OCI-LY1 (cell line): ENCODE data around the gene UROC1.

Source experiments
- H2AFZ ChIP-seq: fragments of 200-600 bp; sonication (generic), shearing (Covaris generic); 2 replicates; pipeline ENCODE4 v1.6.0; 2014; ENCODE audit warnings: antibody characterized with exemption, mild to moderate bottlenecking, low read length
- H3F3A ChIP-seq: fragments of 200-600 bp; sonication (generic), shearing (Covaris generic); 2 replicates; pipeline ENCODE4 v1.6.0; 2014; ENCODE audit warnings: mild to moderate bottlenecking, antibody characterized with exemption, low read length, moderate library complexity; ENCODE audit not compliant: insufficient read depth
- H3K27ac ChIP-seq: fragments of 200-600 bp; sonication (generic); 2 replicates; pipeline ENCODE4 v1.5.1; 2014; ENCODE audit warnings: low read length, mixed run types, mild to moderate bottlenecking, low read depth; ENCODE audit not compliant: poor library complexity, severe bottlenecking
- H3K27me3 ChIP-seq: fragments of 200-600 bp; sonication (generic); 2 replicates; pipeline ENCODE4 v1.6.0; 2014; ENCODE audit warnings: antibody characterized with exemption, mild to moderate bottlenecking, low read length, moderate library complexity; ENCODE audit not compliant: insufficient read depth
- H3K36me3 ChIP-seq: fragments of 200-600 bp; sonication (generic); 2 replicates; pipeline ENCODE4 v1.6.1; 2014; ENCODE audit warnings: mild to moderate bottlenecking, antibody characterized with exemption, low read length, moderate library complexity, mixed read lengths; ENCODE audit not compliant: insufficient read depth
- H3K4me1 ChIP-seq: fragments of 200-600 bp; sonication (generic); 2 replicates; pipeline ENCODE4 v1.5.1; 2014; ENCODE audit warnings: mild to moderate bottlenecking, low read length, moderate library complexity; ENCODE audit not compliant: insufficient read depth, severe bottlenecking
- H3K4me2 ChIP-seq: fragments of 200-600 bp; sonication (generic), shearing (Covaris generic); 2 replicates; pipeline ENCODE4 v1.6.1; 2014; ENCODE audit warnings: low read length
- H3K4me3 ChIP-seq: fragments of 200-600 bp; sonication (generic); 2 replicates; pipeline ENCODE4 v1.5.1; 2014; ENCODE audit warnings: low read length, low read depth, mild to moderate bottlenecking, mixed read lengths; ENCODE audit not compliant: poor library complexity, severe bottlenecking
- H3K79me2 ChIP-seq: fragments of 200-600 bp; shearing (Covaris generic); 2 replicates; pipeline ENCODE4 v1.6.1; 2016; ENCODE audit warnings: mixed run types, low read length, mixed read lengths; ENCODE audit not compliant: insufficient read depth
- H3K9ac ChIP-seq: fragments of 200-600 bp; sonication (generic), shearing (Covaris generic); 2 replicates; pipeline ENCODE4 v1.6.1; 2014; ENCODE audit warnings: mild to moderate bottlenecking, low read length, mixed read lengths
- H3K9me2 ChIP-seq: fragments of 200-600 bp; sonication (generic), shearing (Covaris generic); 2 replicates; pipeline ENCODE4 v1.6.1; 2014; ENCODE audit warnings: low read depth, mild to moderate bottlenecking, low read length, mixed read lengths
- H3K9me3 ChIP-seq: fragments of 200-600 bp; shearing (Covaris generic); 2 replicates; pipeline ENCODE4 v1.6.1; 2014; ENCODE audit warnings: low read length, mixed read lengths
- H4K20me1 ChIP-seq: fragments of 200-600 bp; sonication (generic), shearing (Covaris generic); 2 replicates; pipeline ENCODE4 v1.6.0; 2016; ENCODE audit warnings: mild to moderate bottlenecking, low read length; ENCODE audit not compliant: insufficient read depth
- EZH2 ChIP-seq: fragments of 200-600 bp; sonication (generic), shearing (Covaris generic); IDR thresholded peaks from 2 replicates; pipeline ENCODE4 v1.8.0; 2017; ENCODE audit warnings: borderline replicate concordance, mixed run types, mild to moderate bottlenecking, antibody characterized with exemption, low read length, moderate library complexity, mixed read lengths
- TF ChIP-seq, protein P1 (sequence below): fragments of 200-600 bp; sonication (generic), shearing (Covaris generic); IDR thresholded peaks from 2 replicates; pipeline ENCODE4 v1.5.1; 2017; ENCODE audit warnings: mild to moderate bottlenecking, antibody characterized with exemption, low read length, moderate library complexity, mixed read lengths

UROC1 gene

GRCh38 chr3:126531051-126531330 is 13.4 kb upstream of the UROC1 start:
- H3K4me2 ChIP-seq: no peak overlapping the region
- no peaks in the 10 kb centered on the region for H4K20me1 ChIP-seq
- H3K9ac ChIP-seq: no peak overlapping the region
- H3K4me1 ChIP-seq: no peaks in the 10 kb centered on the region
- no peaks in the 10 kb centered on the region for H3F3A ChIP-seq
- H3K4me3 ChIP-seq: no peak overlapping the region
- H3K27me3 ChIP-seq: no peaks in the 10 kb centered on the region
- H3K36me3 ChIP-seq: no peaks in the 10 kb centered on the region
- TF ChIP-seq EZH2: no peak
- TF ChIP-seq, protein P1, sequence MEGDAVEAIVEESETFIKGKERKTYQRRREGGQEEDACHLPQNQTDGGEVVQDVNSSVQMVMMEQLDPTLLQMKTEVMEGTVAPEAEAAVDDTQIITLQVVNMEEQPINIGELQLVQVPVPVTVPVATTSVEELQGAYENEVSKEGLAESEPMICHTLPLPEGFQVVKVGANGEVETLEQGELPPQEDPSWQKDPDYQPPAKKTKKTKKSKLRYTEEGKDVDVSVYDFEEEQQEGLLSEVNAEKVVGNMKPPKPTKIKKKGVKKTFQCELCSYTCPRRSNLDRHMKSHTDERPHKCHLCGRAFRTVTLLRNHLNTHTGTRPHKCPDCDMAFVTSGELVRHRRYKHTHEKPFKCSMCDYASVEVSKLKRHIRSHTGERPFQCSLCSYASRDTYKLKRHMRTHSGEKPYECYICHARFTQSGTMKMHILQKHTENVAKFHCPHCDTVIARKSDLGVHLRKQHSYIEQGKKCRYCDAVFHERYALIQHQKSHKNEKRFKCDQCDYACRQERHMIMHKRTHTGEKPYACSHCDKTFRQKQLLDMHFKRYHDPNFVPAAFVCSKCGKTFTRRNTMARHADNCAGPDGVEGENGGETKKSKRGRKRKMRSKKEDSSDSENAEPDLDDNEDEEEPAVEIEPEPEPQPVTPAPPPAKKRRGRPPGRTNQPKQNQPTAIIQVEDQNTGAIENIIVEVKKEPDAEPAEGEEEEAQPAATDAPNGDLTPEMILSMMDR: no peak
- H2AFZ ChIP-seq: no peak overlapping the region
- no peaks in the 10 kb centered on the region for H3K9me3 ChIP-seq
- no peaks in the 10 kb centered on the region for H3K79me2 ChIP-seq
- H3K27ac ChIP-seq: no peak overlapping the region
- H3K9me2 ChIP-seq: no peaks in the 10 kb centered on the region

GRCh38 chr3:126530171-126531050 is 12.8 kb upstream of the UROC1 start:
- no peak overlapping the region for H3K4me2 ChIP-seq
- no peaks in the 10 kb centered on the region for H3K4me1 ChIP-seq
- H3K36me3 ChIP-seq: no peaks in the 10 kb centered on the region
- H3K27me3 ChIP-seq: no peaks in the 10 kb centered on the region
- H3K4me3 ChIP-seq: no peak overlapping the region
- H3K9ac ChIP-seq: no peak overlapping the region
- no peaks in the 10 kb centered on the region for H3F3A ChIP-seq
- H2AFZ ChIP-seq: no peak overlapping the region
- H3K9me3 ChIP-seq: no peaks in the 10 kb centered on the region
- H3K9me2 ChIP-seq: no peaks in the 10 kb centered on the region
- no peak for TF ChIP-seq EZH2
- TF ChIP-seq, protein P1: no peak
- no peak overlapping the region for H3K27ac ChIP-seq
- H4K20me1 ChIP-seq: no peaks in the 10 kb centered on the region
- H3K79me2 ChIP-seq: no peaks in the 10 kb centered on the region

DNA sequence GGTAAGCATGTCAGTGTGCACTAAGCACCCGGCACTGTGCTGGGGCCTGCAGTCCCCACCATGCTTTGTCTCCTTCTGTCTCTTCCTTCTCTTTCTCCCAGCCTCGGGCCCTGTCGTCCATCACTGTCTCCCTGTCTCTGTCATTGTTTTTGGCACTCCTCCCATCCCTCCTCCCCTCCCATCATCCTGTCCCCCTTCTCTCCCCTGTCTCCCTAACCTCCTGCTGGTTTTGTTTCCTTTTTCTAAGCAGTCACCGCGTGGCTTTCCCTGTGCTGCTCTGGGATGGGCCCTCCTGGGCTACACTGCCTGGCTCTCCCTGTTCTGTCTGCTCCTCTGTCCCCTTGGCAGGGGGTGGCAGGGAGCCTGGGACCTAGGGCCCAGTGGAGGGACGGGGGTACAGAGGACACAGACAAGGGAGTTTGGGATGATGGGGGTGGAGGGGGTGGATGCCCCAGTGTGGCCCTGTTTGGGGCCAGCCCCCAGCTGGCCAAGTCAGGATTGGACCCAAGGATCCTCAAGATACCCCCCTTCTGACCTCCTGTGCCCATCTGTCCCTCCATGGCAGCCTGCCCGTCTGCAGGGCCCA is 12.1 kb upstream of the UROC1 start:
- Histone ChIP-seq H3K4me3 (no peak overlapping the region), H3K9ac (no peak overlapping the region), H3K79me2 (no peaks in the 10 kb centered on the region), H2AFZ (no peak overlapping the region), H3K9me2 (no peaks in the 10 kb centered on the region), H3K4me1 (no peaks in the 10 kb centered on the region), H3K27ac (no peak overlapping the region), H4K20me1 (no peaks in the 10 kb centered on the region), H3K27me3 (no peaks in the 10 kb centered on the region), H3F3A (no peaks in the 10 kb centered on the region), H3K9me3 (no peaks in the 10 kb centered on the region), H3K4me2 (no peak overlapping the region), H3K36me3 (no peaks in the 10 kb centered on the region)
- TF ChIP-seq, protein P1: no peak
